HEK293 (cell line): ENCODE measurements around the gene RORB.

Source experiments
- CTCF ChIA-PET: fragments of 350-600 bp; formaldehyde crosslinking; extraction: SDS; loops from one replicate; lab custom pipeline; 2021; ENCODE audit warnings: antibody characterized with exemption; lab: Yijun Ruan, JAX
- POLR2A ChIA-PET: fragments of 300-600 bp; formaldehyde crosslinking; extraction: SDS; loops from one replicate; lab custom pipeline; 2020; ENCODE audit warnings: antibody characterized with exemption, inconsistent platforms; lab: Yijun Ruan, JAX
- H3K27ac ChIP-seq: fragments of 200-500 bp; sonication (Bioruptor generic); 2 replicates; pipeline ENCODE4 v1.5.1; 2014; ENCODE audit warnings: low read depth, low read length, control low read depth, inconsistent platforms; ENCODE audit errors: extremely low read depth
- H3K36me3 ChIP-seq, 2 experiments: fragments of 200-500 bp in 1 of 2; sonication (Bioruptor generic) in 1 of 2; 1 replicate in 1 of 2; 2 replicates in 1 of 2; pipeline ENCODE4 v1.5.1; 2014 to 2017; ENCODE audit warnings: inconsistent platforms in 2 of 2, low read length in 2 of 2; ENCODE audit not compliant: control insufficient read depth in 2 of 2, insufficient read depth in 1 of 2
- H3K4me1 ChIP-seq: fragments of 200-500 bp; sonication (Bioruptor generic); 2 replicates; pipeline ENCODE4 v1.5.1; 2014; ENCODE audit warnings: mild to moderate bottlenecking, low read length, inconsistent platforms; ENCODE audit not compliant: control insufficient read depth, insufficient read depth
- H3K4me3 ChIP-seq: 2 replicates; pipeline ENCODE4 v1.5.1; 2011; ENCODE audit warnings: low read depth, mild to moderate bottlenecking, control low read depth, low read length, moderate library complexity
- H3K9me3 ChIP-seq: fragments of 200-500 bp; sonication (Bioruptor generic); 2 replicates; pipeline ENCODE4 v1.5.1; 2014; ENCODE audit warnings: low read depth, low read length, inconsistent platforms; ENCODE audit not compliant: control insufficient read depth, insufficient read depth
- HIC1 ChIP-seq: fragments of 450-650 bp; formaldehyde crosslinking; IDR thresholded peaks from 2 replicates; pipeline ENCODE4 v1.5.1; 2016; ENCODE audit warnings: missing biosample characterization, missing genetic modification characterization
- KLF17 ChIP-seq: fragments of 450-650 bp; formaldehyde crosslinking; IDR thresholded peaks from 2 replicates; pipeline ENCODE4 v1.5.1; 2016; ENCODE audit warnings: missing biosample characterization, missing genetic modification characterization
- SP7 ChIP-seq: fragments of 450-650 bp; formaldehyde crosslinking; IDR thresholded peaks from 2 replicates; pipeline ENCODE4 v1.5.1; 2016; ENCODE audit warnings: missing biosample characterization, missing genetic modification characterization
- TCF7L2 ChIP-seq: IDR thresholded peaks from 2 replicates; pipeline ENCODE4 v1.6.1; 2011; ENCODE audit warnings: low read depth, mild to moderate bottlenecking, inconsistent platforms, low read length, moderate library complexity, borderline replicate concordance
- YY1 ChIP-seq: fragments of 450-650 bp; formaldehyde crosslinking; IDR thresholded peaks from 2 replicates; pipeline ENCODE4 v1.5.1; 2018; ENCODE audit warnings: missing biosample characterization, missing genetic modification characterization
- ZBTB26 ChIP-seq: fragments of 450-650 bp; formaldehyde crosslinking; optimal IDR thresholded peaks from 2 replicates; pipeline ENCODE3; 2016; ENCODE audit warnings: missing biosample characterization, mild to moderate bottlenecking, missing genetic modification characterization
- ZIC2 ChIP-seq: fragments of 450-650 bp; formaldehyde crosslinking; IDR thresholded peaks from 2 replicates; pipeline ENCODE4 v1.5.1; 2016; ENCODE audit warnings: missing biosample characterization, missing genetic modification characterization
- ZNF2 ChIP-seq: fragments of 450-650 bp; formaldehyde crosslinking; IDR thresholded peaks from 2 replicates; pipeline ENCODE4 v1.5.1; 2016; ENCODE audit warnings: missing biosample characterization, missing genetic modification characterization
- ZNF214 ChIP-seq: fragments of 450-650 bp; formaldehyde crosslinking; IDR thresholded peaks from 2 replicates; pipeline ENCODE4 v1.5.1; 2017; ENCODE audit warnings: missing biosample characterization, mild to moderate bottlenecking, missing genetic modification characterization, borderline replicate concordance
- ZNF292 ChIP-seq: fragments of 450-650 bp; formaldehyde crosslinking; IDR thresholded peaks from 2 replicates; pipeline ENCODE4 v1.5.1; 2016; ENCODE audit warnings: low read depth, missing biosample characterization, missing genetic modification characterization, borderline replicate concordance
- ZNF341 ChIP-seq: fragments of 450-650 bp; formaldehyde crosslinking; IDR thresholded peaks from 2 replicates; pipeline ENCODE4; 2016; ENCODE audit warnings: low read depth, missing biosample characterization, missing genetic modification characterization
- ZNF513 ChIP-seq: fragments of 450-650 bp; IDR thresholded peaks from 2 replicates; pipeline ENCODE4 v1.5.1; 2018; ENCODE audit warnings: missing biosample characterization, missing genetic modification characterization
- ZNF610 ChIP-seq: fragments of 450-650 bp; formaldehyde crosslinking; IDR thresholded peaks from 2 replicates; pipeline ENCODE4 v1.5.1; 2016; ENCODE audit warnings: missing biosample characterization, missing genetic modification characterization, borderline replicate concordance
- ZNF704 ChIP-seq: fragments of 450-650 bp; formaldehyde crosslinking; IDR thresholded peaks from 2 replicates; pipeline ENCODE4 v1.5.1; 2016; ENCODE audit warnings: missing biosample characterization, missing genetic modification characterization
- ZNF777 ChIP-seq: fragments of 450-650 bp; formaldehyde crosslinking; IDR thresholded peaks from 2 replicates; pipeline ENCODE4 v1.5.1; 2017; ENCODE audit warnings: missing biosample characterization, missing genetic modification characterization, borderline replicate concordance
- ZNF837 ChIP-seq: fragments of 450-650 bp; formaldehyde crosslinking; IDR thresholded peaks from 2 replicates; pipeline ENCODE4 v1.5.1; 2016; ENCODE audit warnings: missing biosample characterization, missing genetic modification characterization
- ZSCAN5A ChIP-seq: fragments of 450-650 bp; formaldehyde crosslinking; IDR thresholded peaks from 2 replicates; pipeline ENCODE4 v1.5.1; 2016; ENCODE audit warnings: missing biosample characterization, missing genetic modification characterization

The RORB gene

GRCh38 chr9:74503666-74504065 is 6.5 kb downstream of the RORB start (continued):
- no peak for TF ChIP-seq ZBTB26 (tag by site-specific recombination)
- no peak for TF ChIP-seq ZIC2 (tag by site-specific recombination)
- TF ChIP-seq SP7 = no peak
- TF ChIP-seq ZSCAN5A (tag by site-specific recombination) = no peak
- TF ChIP-seq KLF17 = no peak
- TF ChIP-seq ZNF837 = no peak

- Histone ChIP-seq H3K4me1 (no peaks in the 10 kb centered on the region), H3K4me3 (no peak overlapping the region), H3K9me3 (no peaks in the 10 kb centered on the region), H3K36me3 (no peaks in the 10 kb centered on the region), H3K27ac (no peak overlapping the region)
- CTCF ChIA-PET = interaction anchor here (0.6 kb wide), 1 partner anchor 770 kb away, joined by 3 read pairs; no protein-coding TSS in a partner anchor
- POLR2A ChIA-PET = no interaction called here
- no peak for TF ChIP-seq ZNF341 (tag by site-specific recombination)
- TF ChIP-seq TCF7L2 = no peak
- no peak for TF ChIP-seq ZNF513 (tag by site-specific recombination)
- TF ChIP-seq ZNF777 = no peak
- TF ChIP-seq HIC1 (tag by site-specific recombination) = no peak
- TF ChIP-seq ZNF2 (tag by site-specific recombination) = no peak
- TF ChIP-seq ZNF292 = no peak
- no peak for TF ChIP-seq ZNF610 (tag by site-specific recombination)
- TF ChIP-seq ZNF704 = no peak
- TF ChIP-seq ZNF214 (tag by site-specific recombination) = no peak
- TF ChIP-seq YY1 (tag by site-specific recombination) = no peak
Observed at GRCh38 chr9:74511333-74511732, 14.2 kb downstream of the RORB start.
